HEK293 (cell line): ENCODE measurements around the gene EGFLAM.

Source experiments
- CTCF ChIA-PET: fragments of 350-600 bp; formaldehyde crosslinking; extraction: SDS; loops from one replicate; lab custom pipeline; 2021; ENCODE audit warnings: antibody characterized with exemption; lab: Yijun Ruan, JAX
- POLR2A ChIA-PET: fragments of 300-600 bp; formaldehyde crosslinking; extraction: SDS; loops from one replicate; lab custom pipeline; 2020; ENCODE audit warnings: antibody characterized with exemption, inconsistent platforms; lab: Yijun Ruan, JAX
- H3K27ac ChIP-seq: fragments of 200-500 bp; sonication (Bioruptor generic); 2 replicates; pipeline ENCODE4 v1.5.1; 2014; ENCODE audit warnings: low read depth, low read length, control low read depth, inconsistent platforms; ENCODE audit errors: extremely low read depth
- H3K36me3 ChIP-seq, 2 experiments: fragments of 200-500 bp in 1 of 2; sonication (Bioruptor generic) in 1 of 2; 1 replicate in 1 of 2; 2 replicates in 1 of 2; pipeline ENCODE4 v1.5.1; 2014 to 2017; ENCODE audit warnings: inconsistent platforms in 2 of 2, low read length in 2 of 2; ENCODE audit not compliant: control insufficient read depth in 2 of 2, insufficient read depth in 1 of 2
- H3K4me1 ChIP-seq: fragments of 200-500 bp; sonication (Bioruptor generic); 2 replicates; pipeline ENCODE4 v1.5.1; 2014; ENCODE audit warnings: mild to moderate bottlenecking, low read length, inconsistent platforms; ENCODE audit not compliant: control insufficient read depth, insufficient read depth
- H3K4me3 ChIP-seq: 2 replicates; pipeline ENCODE4 v1.5.1; 2011; ENCODE audit warnings: low read depth, mild to moderate bottlenecking, control low read depth, low read length, moderate library complexity
- H3K9me3 ChIP-seq: fragments of 200-500 bp; sonication (Bioruptor generic); 2 replicates; pipeline ENCODE4 v1.5.1; 2014; ENCODE audit warnings: low read depth, low read length, inconsistent platforms; ENCODE audit not compliant: control insufficient read depth, insufficient read depth
- MZF1 ChIP-seq: fragments of 450-650 bp; formaldehyde crosslinking; IDR thresholded peaks from 2 replicates; pipeline ENCODE4 v1.5.1; 2017; ENCODE audit warnings: missing biosample characterization, missing genetic modification characterization, borderline replicate concordance
- OSR2 ChIP-seq: fragments of 450-650 bp; formaldehyde crosslinking; IDR thresholded peaks from 2 replicates; pipeline ENCODE4 v1.5.1; 2016; ENCODE audit warnings: missing biosample characterization, missing genetic modification characterization
- PRDM1 ChIP-seq: fragments of 450-650 bp; formaldehyde crosslinking; IDR thresholded peaks from 2 replicates; pipeline ENCODE4; 2016; ENCODE audit warnings: missing biosample characterization, missing genetic modification characterization
- SP2 ChIP-seq: fragments of 450-650 bp; formaldehyde crosslinking; IDR thresholded peaks from 2 replicates; pipeline ENCODE4 v1.5.1; 2016; ENCODE audit warnings: missing biosample characterization, missing genetic modification characterization
- TCF7L2 ChIP-seq: IDR thresholded peaks from 2 replicates; pipeline ENCODE4 v1.6.1; 2011; ENCODE audit warnings: low read depth, mild to moderate bottlenecking, inconsistent platforms, low read length, moderate library complexity, borderline replicate concordance
- ZFHX2 ChIP-seq: fragments of 450-650 bp; formaldehyde crosslinking; conservative IDR thresholded peaks from 2 replicates; pipeline ENCODE4 v1.5.1; 2016; ENCODE audit warnings: missing biosample characterization, missing genetic modification characterization
- ZNF214 ChIP-seq: fragments of 450-650 bp; formaldehyde crosslinking; IDR thresholded peaks from 2 replicates; pipeline ENCODE4 v1.5.1; 2017; ENCODE audit warnings: missing biosample characterization, mild to moderate bottlenecking, missing genetic modification characterization, borderline replicate concordance
- ZNF404 ChIP-seq: fragments of 450-650 bp; formaldehyde crosslinking; IDR thresholded peaks from 2 replicates; pipeline ENCODE4 v1.5.1; 2017; ENCODE audit warnings: missing biosample characterization, missing genetic modification characterization
- ZNF530 ChIP-seq: fragments of 450-650 bp; formaldehyde crosslinking; IDR thresholded peaks from 2 replicates; pipeline ENCODE4 v1.5.1; 2016; ENCODE audit warnings: low read depth, missing biosample characterization, missing genetic modification characterization
- ZNF571 ChIP-seq: fragments of 450-650 bp; formaldehyde crosslinking; IDR thresholded peaks from 2 replicates; pipeline ENCODE4 v1.5.0; 2017; ENCODE audit warnings: missing biosample characterization, missing genetic modification characterization
- ZNF585B ChIP-seq: fragments of 450-650 bp; formaldehyde crosslinking; IDR thresholded peaks from 2 replicates; pipeline ENCODE4 v1.5.1; 2016; ENCODE audit warnings: missing biosample characterization, missing genetic modification characterization
- ZNF610 ChIP-seq: fragments of 450-650 bp; formaldehyde crosslinking; IDR thresholded peaks from 2 replicates; pipeline ENCODE4 v1.5.1; 2016; ENCODE audit warnings: missing biosample characterization, missing genetic modification characterization, borderline replicate concordance
- ZNF658 ChIP-seq: fragments of 450-650 bp; formaldehyde crosslinking; IDR thresholded peaks from 2 replicates; pipeline ENCODE4; 2016; ENCODE audit warnings: missing biosample characterization, missing genetic modification characterization
- ZNF768 ChIP-seq: fragments of 450-650 bp; formaldehyde crosslinking; IDR thresholded peaks from 2 replicates; pipeline ENCODE4 v1.5.1; 2018; ENCODE audit warnings: missing biosample characterization, mild to moderate bottlenecking, missing genetic modification characterization
- ZSCAN16 ChIP-seq: fragments of 450-650 bp; formaldehyde crosslinking; IDR thresholded peaks from 2 replicates; pipeline ENCODE4 v1.5.1; 2016; ENCODE audit warnings: missing biosample characterization, missing genetic modification characterization
- TF ChIP-seq, protein P1 (sequence below): fragments of 450-650 bp; formaldehyde crosslinking; IDR thresholded peaks from 2 replicates; pipeline ENCODE4 v1.5.1; 2016; ENCODE audit warnings: missing biosample characterization, missing genetic modification characterization
- TF ChIP-seq, protein P2 (sequence below): fragments of 450-650 bp; formaldehyde crosslinking; IDR thresholded peaks from 2 replicates; pipeline ENCODE4 v1.5.1; 2017; ENCODE audit warnings: missing biosample characterization, missing genetic modification characterization
- TF ChIP-seq, protein P3 (sequence below): fragments of 450-650 bp; formaldehyde crosslinking; IDR thresholded peaks from 2 replicates; pipeline ENCODE4 v1.5.1; 2016; ENCODE audit warnings: missing biosample characterization, missing genetic modification characterization, borderline replicate concordance

EGFLAM gene

DNA sequence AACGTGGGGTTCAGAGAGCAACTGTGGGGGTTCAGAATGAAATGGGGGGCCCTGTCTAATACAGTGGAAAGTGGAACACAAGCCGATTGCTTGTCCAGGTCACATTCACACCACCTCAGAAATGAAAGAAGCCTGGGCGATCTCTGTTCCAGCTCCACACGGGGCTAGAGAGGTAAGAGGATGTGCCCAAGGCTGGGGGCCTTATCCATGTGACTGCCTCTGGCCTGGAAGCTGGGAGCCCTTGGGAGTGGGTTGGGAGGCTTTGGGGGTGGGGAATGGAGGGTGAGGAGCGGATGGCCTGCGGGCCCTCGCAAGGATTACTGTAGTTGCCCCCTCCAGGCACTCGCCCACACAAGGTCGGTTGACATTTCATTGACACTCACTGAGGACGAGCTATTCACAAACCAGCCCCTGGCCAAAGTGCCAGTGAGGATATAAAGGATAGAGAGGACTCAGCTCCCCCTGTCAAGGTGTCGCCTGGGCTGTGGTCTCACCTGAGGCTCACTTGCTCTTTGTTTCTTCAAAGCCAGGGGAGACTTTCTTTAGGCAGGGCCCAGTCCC is 211.4 kb downstream of the EGFLAM start (continued):
- TF ChIP-seq, protein P1, sequence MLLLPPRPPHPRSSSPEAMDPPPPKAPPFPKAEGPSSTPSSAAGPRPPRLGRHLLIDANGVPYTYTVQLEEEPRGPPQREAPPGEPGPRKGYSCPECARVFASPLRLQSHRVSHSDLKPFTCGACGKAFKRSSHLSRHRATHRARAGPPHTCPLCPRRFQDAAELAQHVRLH (tag by site-specific recombination) = no peak
- no peak for TF ChIP-seq OSR2 (tag by site-specific recombination)
- TF ChIP-seq TCF7L2 = no peak

DNA sequence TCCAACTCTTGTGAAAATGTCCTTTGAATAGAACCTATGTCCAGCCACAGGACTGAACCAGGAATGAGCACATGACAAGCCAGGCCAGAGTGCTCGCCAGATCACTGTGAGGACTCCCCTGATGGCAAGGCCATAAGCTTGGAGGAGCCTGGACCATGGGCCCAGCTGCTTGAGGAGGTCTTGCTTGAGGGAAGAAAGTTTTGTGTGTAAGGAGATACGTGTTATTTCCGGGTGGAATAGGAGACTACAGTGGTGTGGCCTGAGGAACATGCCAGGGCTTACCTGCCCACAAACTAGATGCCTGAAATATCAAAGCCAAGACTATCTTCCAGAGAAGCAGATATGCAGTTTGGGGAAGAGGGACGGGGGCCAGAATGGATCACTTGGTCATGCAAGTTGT is 213.3 kb downstream of the EGFLAM start:
- POLR2A ChIA-PET = interaction anchor here (0.7 kb wide), 1 partner anchor 8 kb away, joined by 3 read pairs; no protein-coding TSS in a partner anchor
- no peak for TF ChIP-seq ZNF610 (tag by site-specific recombination)
- TF ChIP-seq ZNF214 (tag by site-specific recombination) = no peak
- TF ChIP-seq ZFHX2 (tag by site-specific recombination) = no peak
- TF ChIP-seq ZNF571 (tag by site-specific recombination) = no peak
- TF ChIP-seq, protein P2, sequence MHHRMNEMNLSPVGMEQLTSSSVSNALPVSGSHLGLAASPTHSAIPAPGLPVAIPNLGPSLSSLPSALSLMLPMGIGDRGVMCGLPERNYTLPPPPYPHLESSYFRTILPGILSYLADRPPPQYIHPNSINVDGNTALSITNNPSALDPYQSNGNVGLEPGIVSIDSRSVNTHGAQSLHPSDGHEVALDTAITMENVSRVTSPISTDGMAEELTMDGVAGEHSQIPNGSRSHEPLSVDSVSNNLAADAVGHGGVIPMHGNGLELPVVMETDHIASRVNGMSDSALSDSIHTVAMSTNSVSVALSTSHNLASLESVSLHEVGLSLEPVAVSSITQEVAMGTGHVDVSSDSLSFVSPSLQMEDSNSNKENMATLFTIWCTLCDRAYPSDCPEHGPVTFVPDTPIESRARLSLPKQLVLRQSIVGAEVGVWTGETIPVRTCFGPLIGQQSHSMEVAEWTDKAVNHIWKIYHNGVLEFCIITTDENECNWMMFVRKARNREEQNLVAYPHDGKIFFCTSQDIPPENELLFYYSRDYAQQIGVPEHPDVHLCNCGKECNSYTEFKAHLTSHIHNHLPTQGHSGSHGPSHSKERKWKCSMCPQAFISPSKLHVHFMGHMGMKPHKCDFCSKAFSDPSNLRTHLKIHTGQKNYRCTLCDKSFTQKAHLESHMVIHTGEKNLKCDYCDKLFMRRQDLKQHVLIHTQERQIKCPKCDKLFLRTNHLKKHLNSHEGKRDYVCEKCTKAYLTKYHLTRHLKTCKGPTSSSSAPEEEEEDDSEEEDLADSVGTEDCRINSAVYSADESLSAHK (tag by site-specific recombination) = no peak
- no peak for TF ChIP-seq ZSCAN16 (tag by site-specific recombination)
- TF ChIP-seq ZNF530 (tag by site-specific recombination) = no peak
- TF ChIP-seq ZNF658 (tag by site-specific recombination) = no peak
- TF ChIP-seq ZNF585B (tag by site-specific recombination) = no peak
- TF ChIP-seq MZF1 (tag by site-specific recombination) = no peak
- no peak for TF ChIP-seq ZNF768
- TF ChIP-seq PRDM1 (tag by site-specific recombination) = no peak
- TF ChIP-seq ZNF404 (tag by site-specific recombination) = no peak
- Histone ChIP-seq H3K9me3 (no peaks in the 10 kb centered on the region), H3K27ac (no peak overlapping the region), H3K36me3 (no peaks in the 10 kb centered on the region; a peak in 1 of 3 replicates), H3K4me1 (no peaks in the 10 kb centered on the region), H3K4me3 (no peak overlapping the region)
- CTCF ChIA-PET = no interaction called here

DNA sequence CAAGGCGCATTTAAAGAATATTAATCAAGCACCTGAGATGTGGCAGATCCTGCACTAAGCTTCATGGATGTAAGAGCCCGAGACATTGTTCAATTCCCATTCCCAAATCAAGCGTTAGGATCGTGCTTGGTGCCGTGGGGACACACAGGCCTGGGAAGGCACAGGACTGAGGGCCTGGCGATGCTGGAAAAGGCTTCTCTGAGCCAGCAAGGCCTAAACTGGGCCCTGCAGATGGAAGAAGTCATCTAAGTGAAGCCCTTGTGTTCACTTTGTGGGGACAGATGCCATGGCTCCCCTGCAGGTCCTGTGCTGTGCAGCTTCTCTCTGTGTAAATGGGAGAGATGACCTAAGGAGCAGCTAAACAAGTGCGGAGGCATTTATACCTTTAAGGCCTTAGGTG is 214.2 kb downstream of the EGFLAM start:
- no peak for TF ChIP-seq ZSCAN16 (tag by site-specific recombination)
- TF ChIP-seq, protein P3, sequence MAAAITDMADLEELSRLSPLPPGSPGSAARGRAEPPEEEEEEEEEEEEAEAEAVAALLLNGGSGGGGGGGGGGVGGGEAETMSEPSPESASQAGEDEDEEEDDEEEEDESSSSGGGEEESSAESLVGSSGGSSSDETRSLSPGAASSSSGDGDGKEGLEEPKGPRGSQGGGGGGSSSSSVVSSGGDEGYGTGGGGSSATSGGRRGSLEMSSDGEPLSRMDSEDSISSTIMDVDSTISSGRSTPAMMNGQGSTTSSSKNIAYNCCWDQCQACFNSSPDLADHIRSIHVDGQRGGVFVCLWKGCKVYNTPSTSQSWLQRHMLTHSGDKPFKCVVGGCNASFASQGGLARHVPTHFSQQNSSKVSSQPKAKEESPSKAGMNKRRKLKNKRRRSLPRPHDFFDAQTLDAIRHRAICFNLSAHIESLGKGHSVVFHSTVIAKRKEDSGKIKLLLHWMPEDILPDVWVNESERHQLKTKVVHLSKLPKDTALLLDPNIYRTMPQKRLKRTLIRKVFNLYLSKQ (tag by site-specific recombination) = no peak
- TF ChIP-seq SP2 = no peak
- H3K4me3 ChIP-seq = no peak overlapping the region
- ChIA-PET POLR2A (no interaction called here), CTCF (interaction anchor here (0.5 to 0.6 kb wide), 2 partner anchors 470 to 1110 kb away, joined by 3 to 11 read pairs; no protein-coding TSS in a partner anchor)
- H3K9me3 ChIP-seq = no peaks in the 10 kb centered on the region
- no peak overlapping the region for H3K27ac ChIP-seq
- no peaks in the 10 kb centered on the region; a peak in 1 of 3 replicates for H3K36me3 ChIP-seq
- no peaks in the 10 kb centered on the region for H3K4me1 ChIP-seq
